Nephron progenitor cell (in vitro differentiated cells): Measurements from ENCODE around the gene PRDM9.
"Not testable (repeated sequence)": the region's sequence is repeated elsewhere in the genome, so short reads cannot be mapped to it uniquely, and the experiment has no call there.

ENCODE experiments used
- DNase-seq: peaks from one replicate; pipeline ENCODE4 v3.0.0; 2021
- H3K27ac Mint-ChIP-seq: 2 replicates; pipeline ENCODE4 v1.8.0; 2021; ENCODE audit warnings: mild to moderate bottlenecking, moderate library complexity, mixed read lengths
- H3K27me3 Mint-ChIP-seq: 2 replicates; pipeline ENCODE4 v1.8.0; 2021; ENCODE audit warnings: mild to moderate bottlenecking, low read depth, mixed read lengths; ENCODE audit not compliant: poor library complexity
- H3K36me3 Mint-ChIP-seq: 2 replicates; pipeline ENCODE4 v1.8.0; 2021; ENCODE audit warnings: low read depth, mixed read lengths
- H3K4me1 Mint-ChIP-seq: 2 replicates; pipeline ENCODE4 v1.8.0; 2021; ENCODE audit warnings: mixed read lengths
- H3K4me3 Mint-ChIP-seq: 2 replicates; pipeline ENCODE4 v1.8.0; 2021; ENCODE audit warnings: mild to moderate bottlenecking, moderate library complexity, mixed read lengths
- H3K9me3 Mint-ChIP-seq: 2 replicates; pipeline ENCODE4 v1.8.0; 2021; ENCODE audit warnings: mild to moderate bottlenecking, moderate library complexity, mixed read lengths
- CTCF ChIP-seq: fragments of 200-600 bp; sonication (generic); IDR thresholded peaks from 2 replicates; pipeline ENCODE4 v1.5.0; 2021; ENCODE audit warnings: antibody characterized with exemption

The PRDM9 gene

GRCh38 chr5:23523031-23523430 lies 15.6 kb downstream of the PRDM9 start:
- H3K27ac Mint-ChIP-seq = no peak overlapping the region
- H3K4me3 Mint-ChIP-seq = no peak overlapping the region
- H3K27me3 Mint-ChIP-seq = peaks cover 7% of the 10 kb centered on the region
- no peaks in the 10 kb centered on the region for H3K36me3 Mint-ChIP-seq
- peaks cover 11% of the 10 kb centered on the region for H3K9me3 Mint-ChIP-seq
- no peaks in the 10 kb centered on the region for H3K4me1 Mint-ChIP-seq
- TF ChIP-seq CTCF = no peak
- no peak for DNase-seq

- H3K27ac Mint-ChIP-seq = no peak overlapping the region
- no peaks in the 10 kb centered on the region for H3K36me3 Mint-ChIP-seq
- peaks cover 7% of the 10 kb centered on the region for H3K27me3 Mint-ChIP-seq
- DNase-seq = no peak
- H3K9me3 Mint-ChIP-seq = peaks cover 16% of the 10 kb centered on the region
- H3K4me1 Mint-ChIP-seq = no peaks in the 10 kb centered on the region
- TF ChIP-seq CTCF = no peak
- H3K4me3 Mint-ChIP-seq = no peak overlapping the region
Measured at GRCh38 chr5:23523998-23524397, 16.6 kb downstream of the PRDM9 start.

GRCh38 chr5:23525751-23526150 lies 18.3 kb downstream of the PRDM9 start:
- peaks cover 7% of the 10 kb centered on the region for H3K27me3 Mint-ChIP-seq

GRCh38 chr5:23526616-23527015 lies 19.2 kb downstream of the PRDM9 start:
- H3K4me3 Mint-ChIP-seq, H3K4me1 Mint-ChIP-seq, H3K36me3 Mint-ChIP-seq, H3K27ac Mint-ChIP-seq, DNase-seq, H3K27me3 Mint-ChIP-seq: not testable (repeated sequence)
- peaks cover 16% of the 10 kb centered on the region for H3K9me3 Mint-ChIP-seq

More at GRCh38 chr5:23525751-23526150, 18.3 kb downstream of the PRDM9 start:
- TF ChIP-seq CTCF = no peak
- no peak for DNase-seq
- no peak overlapping the region for H3K4me3 Mint-ChIP-seq
- H3K9me3 Mint-ChIP-seq = peaks cover 16% of the 10 kb centered on the region
- no peaks in the 10 kb centered on the region for H3K36me3 Mint-ChIP-seq
- no peaks in the 10 kb centered on the region for H3K4me1 Mint-ChIP-seq
- H3K27ac Mint-ChIP-seq = no peak overlapping the region

GRCh38 chr5:23527216-23527920 lies 20.0 kb downstream of the PRDM9 start:
- H3K27me3 Mint-ChIP-seq, H3K36me3 Mint-ChIP-seq, H3K4me3 Mint-ChIP-seq, H3K4me1 Mint-ChIP-seq, H3K27ac Mint-ChIP-seq: not testable (repeated sequence)
- DNase-seq = peak; percentile 6
- H3K9me3 Mint-ChIP-seq = peaks cover 16% of the 10 kb centered on the region

GRCh38 chr5:23528677-23529076 lies 21.3 kb downstream of the PRDM9 start:
- Mint-ChIP-seq H3K4me1 (no peaks in the 10 kb centered on the region), H3K4me3 (no peak overlapping the region), H3K9me3 (peaks cover 16% of the 10 kb centered on the region), H3K27me3 (peaks cover 7% of the 10 kb centered on the region), H3K36me3 (no peaks in the 10 kb centered on the region), H3K27ac (no peak overlapping the region)
- no peak for TF ChIP-seq CTCF
- DNase-seq = no peak

GRCh38 chr5:23530571-23530970 lies 23.2 kb downstream of the PRDM9 start:
- Mint-ChIP-seq H3K27ac (no peak overlapping the region), H3K4me3 (no peak overlapping the region), H3K36me3 (no peaks in the 10 kb centered on the region), H3K27me3 (peaks cover 7% of the 10 kb centered on the region), H3K9me3 (peaks cover 16% of the 10 kb centered on the region), H3K4me1 (no peaks in the 10 kb centered on the region)
- no peak for DNase-seq
- no peak for TF ChIP-seq CTCF
